H1 (cell line): ENCODE data around the gene CRLF3. TPM values are rescaled to one million over a fixed set of nuclear protein-coding genes. Genes with fewer than 3 reads are reported as not detected.

Source experiments
- CTCF ChIA-PET: fragments of 300-600 bp; sonication (Branson Sonifier 250); formaldehyde crosslinking; loops from one replicate; lab custom pipeline; 2021; ENCODE audit not compliant: partially characterized antibody; lab: Charles Lee
- POLR2A ChIA-PET: fragments of 300-600 bp; sonication (Branson Sonifier 250); formaldehyde crosslinking; loops from one replicate; lab custom pipeline; 2021; ENCODE audit warnings: inconsistent platforms; ENCODE audit not compliant: partially characterized antibody; lab: Charles Lee
- DNase-seq, 2 experiments: peaks; one replicate each; pipeline versions ENCODE4 v3.0.0 to v3.0.0-alpha.2; 2010 to 2022; ENCODE audit warnings: low spot score in 2 of 2, low read depth in 1 of 2, mixed read lengths in 1 of 2
- FAIRE-seq: peaks from 2 replicates; lab custom pipeline; 2011; peaks lifted over from hg19 to GRCh38; lab: Jason Lieb, UNC
- H2AFZ ChIP-seq: 2 replicates; pipeline ENCODE4 v1.8.1; 2012; ENCODE audit warnings: low read length, inconsistent platforms
- H2AK5ac ChIP-seq: 2 replicates; pipeline ENCODE4 v1.6.1; 2013; ENCODE audit warnings: low read depth, low read length
- H2BK120ac ChIP-seq: replicated peaks from 2 replicates; pipeline ENCODE3; 2013; ENCODE audit warnings: low read depth, low read length, inconsistent platforms
- H2BK12ac ChIP-seq: 2 replicates; pipeline ENCODE4 v1.6.1; 2013; ENCODE audit warnings: low read depth, low read length
- H2BK15ac ChIP-seq: 2 replicates; pipeline ENCODE4 v1.6.1; 2013; ENCODE audit warnings: low read length
- H2BK20ac ChIP-seq: 2 replicates; pipeline ENCODE4 v1.6.1; 2013; ENCODE audit warnings: low read length
- H2BK5ac ChIP-seq: 2 replicates; pipeline ENCODE4 v1.6.1; 2013; ENCODE audit warnings: low read depth, low read length
- H3K14ac ChIP-seq: 2 replicates; pipeline ENCODE4 v1.6.1; 2013; ENCODE audit warnings: inconsistent platforms; ENCODE audit not compliant: insufficient read length
- H3K18ac ChIP-seq: 2 replicates; pipeline ENCODE4 v1.6.1; 2013; ENCODE audit warnings: low read length; ENCODE audit errors: extremely low read depth
- H3K23ac ChIP-seq: 2 replicates; pipeline ENCODE4 v1.6.1; 2013; ENCODE audit warnings: inconsistent platforms; ENCODE audit not compliant: insufficient read length
- H3K23me2 ChIP-seq: 2 replicates; pipeline ENCODE4 v1.6.1; 2013; ENCODE audit warnings: low read depth, low read length
- H3K27ac ChIP-seq: 2 replicates; pipeline ENCODE4 v1.6.1; 2011; ENCODE audit warnings: low read depth, low read length, inconsistent platforms
- H3K27me3 ChIP-seq, 4 experiments: replicated peaks in 1 of 4; 1 replicate in 1 of 4; 2 replicates in 3 of 4; pipeline versions ENCODE4 v1.6.1 to v1.8.1; 2011 to 2013; ENCODE audit warnings: low read length in 3 of 4, mild to moderate bottlenecking in 3 of 4, inconsistent platforms in 2 of 4, mixed read lengths in 2 of 4, moderate library complexity in 1 of 4; ENCODE audit not compliant: control insufficient read depth in 3 of 4, insufficient read depth in 3 of 4; ENCODE audit errors: extremely low read depth in 1 of 4
- H3K36me3 ChIP-seq, 4 experiments: 2 replicates each; pipeline versions ENCODE4 v1.6.1 to v1.8.1; 2011 to 2013; ENCODE audit warnings: mild to moderate bottlenecking in 4 of 4, low read length in 3 of 4, moderate library complexity in 2 of 4, control low read depth in 1 of 4, inconsistent platforms in 1 of 4; ENCODE audit not compliant: insufficient read depth in 4 of 4, control insufficient read depth in 2 of 4
- H3K4ac ChIP-seq: replicated peaks from 2 replicates; pipeline ENCODE3; 2013; ENCODE audit warnings: low read length, low read depth, mixed read lengths, inconsistent platforms; ENCODE audit not compliant: insufficient read length
- H3K4me1 ChIP-seq, 4 experiments: replicated peaks in 1 of 4; 1 replicate in 1 of 4; 2 replicates in 3 of 4; pipeline versions ENCODE4 v1.6.1 to v1.8.1; 2011 to 2013; ENCODE audit warnings: low read length in 3 of 4, inconsistent platforms in 2 of 4, mixed read lengths in 1 of 4; ENCODE audit not compliant: insufficient read depth in 4 of 4, control insufficient read depth in 3 of 4
- H3K4me2 ChIP-seq, 2 experiments: 2 replicates each; pipeline versions ENCODE4 v1.6.1 to v1.8.1; 2011 to 2013; ENCODE audit warnings: low read depth in 2 of 2, low read length in 2 of 2, control low read depth in 1 of 2, inconsistent platforms in 1 of 2, mild to moderate bottlenecking in 1 of 2; ENCODE audit not compliant: insufficient read depth in 1 of 2
- H3K4me3 ChIP-seq, 4 experiments: fragments of 200-600, 300-600 bp in 1 of 4; sonication (generic), shearing (Covaris generic), sonication (Bioruptor Twin) in 1 of 4; 2 replicates each; pipeline versions ENCODE4 v1.5.1 to v1.8.1; 2011 to 2016; ENCODE audit warnings: low read length in 4 of 4, low read depth in 3 of 4, control low read depth in 2 of 4, inconsistent platforms in 2 of 4, mild to moderate bottlenecking in 2 of 4, mixed read lengths in 1 of 4, moderate library complexity in 1 of 4; ENCODE audit not compliant: insufficient read depth in 2 of 4; ENCODE audit errors: extremely low read depth in 1 of 4
- H3K56ac ChIP-seq: replicated peaks from 2 replicates; pipeline ENCODE3; 2013; ENCODE audit warnings: low read depth, mild to moderate bottlenecking, mixed read lengths, low read length, inconsistent platforms; ENCODE audit not compliant: insufficient read length
- H3K79me1 ChIP-seq: 2 replicates; pipeline ENCODE4 v1.6.1; 2013; ENCODE audit warnings: low read depth, low read length, control low read depth
- H3K79me2 ChIP-seq, 2 experiments: 2 replicates each; pipeline versions ENCODE4 v1.6.1 to v1.8.1; 2012 to 2013; ENCODE audit warnings: low read length in 2 of 2, mild to moderate bottlenecking in 2 of 2, inconsistent platforms in 1 of 2; ENCODE audit not compliant: insufficient read depth in 2 of 2, control insufficient read depth in 1 of 2
- H3K9ac ChIP-seq, 4 experiments: replicated peaks in 1 of 4; 1 replicate in 1 of 4; 2 replicates in 3 of 4; pipeline versions ENCODE4 v1.6.1 to v1.8.1; 2011 to 2013; ENCODE audit warnings: low read depth in 3 of 4, low read length in 3 of 4, control low read depth in 2 of 4, mild to moderate bottlenecking in 2 of 4, moderate library complexity in 2 of 4, inconsistent platforms in 1 of 4; ENCODE audit errors: extremely low read depth in 1 of 4
- H3K9me3 ChIP-seq, 2 experiments: 2 replicates each; pipeline versions ENCODE4 v1.6.1 to v1.8.1; 2012 to 2013; ENCODE audit warnings: mild to moderate bottlenecking in 2 of 2, moderate library complexity in 2 of 2, control low read depth in 1 of 2, inconsistent platforms in 1 of 2, low read depth in 1 of 2, low read length in 1 of 2, mixed read lengths in 1 of 2; ENCODE audit not compliant: insufficient read depth in 2 of 2
- H4K20me1 ChIP-seq, 2 experiments: replicated peaks in 1 of 2; 2 replicates each; pipeline versions ENCODE3 to v1.8.1; 2011 to 2013; ENCODE audit warnings: inconsistent platforms in 2 of 2, low read length in 2 of 2, mild to moderate bottlenecking in 1 of 2; ENCODE audit not compliant: insufficient read depth in 2 of 2, control insufficient read depth in 1 of 2
- H4K5ac ChIP-seq: 2 replicates; pipeline ENCODE4 v1.6.1; 2013; ENCODE audit warnings: low read length, low read depth, mixed read lengths, inconsistent platforms; ENCODE audit not compliant: insufficient read length
- H4K8ac ChIP-seq: 2 replicates; pipeline ENCODE4 v1.8.0; 2013; ENCODE audit warnings: mild to moderate bottlenecking, moderate library complexity, low read length, inconsistent platforms; ENCODE audit not compliant: insufficient read depth; ENCODE audit errors: extremely low read depth
- H4K91ac ChIP-seq: replicated peaks from 2 replicates; pipeline ENCODE3; 2013; ENCODE audit warnings: low read length, mixed read lengths, inconsistent platforms; ENCODE audit not compliant: insufficient read length
- RBBP5 ChIP-seq: IDR thresholded peaks from 2 replicates; pipeline ENCODE4 v1.7.1; 2012; ENCODE audit warnings: low read depth, mild to moderate bottlenecking, inconsistent platforms, low read length, moderate library complexity, borderline replicate concordance
- SUZ12 ChIP-seq: fragments of 200-600 bp; sonication (generic); IDR thresholded peaks from 2 replicates; pipeline ENCODE4 v1.6.1; 2012; ENCODE audit warnings: mild to moderate bottlenecking, inconsistent platforms, low read length, moderate library complexity, mixed read lengths
- WGBS, 2 experiments: shearing (Covaris generic) in 1 of 2; methylation state at CpG; one replicate each; pipeline versions ENCODE4 v1.1.6 to v1.1.7; 2013 to 2015; ENCODE audit warnings: low lambda C conversion rate in 2 of 2, mixed read lengths in 2 of 2, inconsistent platforms in 1 of 2, low coverage in 1 of 2, missing lambda C conversion rate in 1 of 2; ENCODE audit not compliant: insufficient replicate concordance in 2 of 2, insufficient coverage in 1 of 2, insufficient read length in 1 of 2; ENCODE audit errors: extremely low coverage in 1 of 2, missing lambda C conversion rate in 1 of 2; 5-methylcytosine and 5-hydroxymethylcytosine counted together
- polyA plus RNA-seq, 7 experiments: library from polyadenylated mRNA; depleted of rRNA in 3 of 7; stranded (reverse) in 5 of 7; unstranded in 2 of 7; fragments of >200 nt in 5 of 7; fragments of 200-250 nt in 2 of 7; gene quantifications; 1 replicate in 5 of 7; 2 replicates in 1 of 7; 4 replicates in 1 of 7; pipeline versions ENCODE4 v1.2.1 to v1.2.3, GENCODE V29; 2011 to 2013; ENCODE audit warnings: missing spikeins in 2 of 7, mixed read lengths in 2 of 7
- total RNA-seq: library from RNA; stranded (reverse); fragmentation: NEBNext Ultra II Directional; extraction: Animal tissue kit (Norgen Biotek cat#: 25700); gene quantifications from 2 replicates; pipeline ENCODE4 v1.2.1, GENCODE V29; 2021

The CRLF3 gene
- total and polyA plus RNA-seq, 2 of the 8 experiments (the other 6 are each of a cell fraction or from before 2014, with no cell fraction given) = 12.7 to 22.7 TPM

DNA sequence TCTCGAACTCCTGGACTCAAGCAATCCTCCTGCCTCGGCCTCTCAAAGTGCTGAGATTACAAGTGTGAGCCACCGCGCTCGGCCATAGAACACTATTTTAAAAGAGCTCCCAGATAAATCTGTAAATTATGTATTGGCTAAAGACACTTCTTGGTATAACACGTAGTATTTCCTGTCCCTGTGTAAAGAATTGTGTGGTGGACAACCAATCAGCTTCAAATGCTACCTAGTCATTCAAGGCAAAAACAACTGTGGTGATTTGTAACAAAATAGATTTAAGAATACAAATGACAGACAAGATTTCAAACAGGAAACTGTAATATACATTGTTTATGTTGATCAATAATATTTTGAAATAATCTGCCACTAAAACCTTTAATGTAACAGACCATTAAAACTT, 14.6 kb downstream of the CRLF3 start:
- no peak overlapping the region for H4K91ac ChIP-seq
- no peak overlapping the region for H3K4me3 ChIP-seq
- H4K20me1 ChIP-seq = peaks cover 0 to 3% of the 10 kb centered on the region in 2 experiments
- H3K23me2 ChIP-seq = no peaks in the 10 kb centered on the region
- no peak overlapping the region for H3K4me2 ChIP-seq
- no peak for TF ChIP-seq SUZ12
- no peak for TF ChIP-seq RBBP5
- FAIRE-seq (no peak), DNase-seq (no peak)
- H2BK15ac ChIP-seq = no peak overlapping the region
- no peak overlapping the region for H2AK5ac ChIP-seq
- H3K27me3 ChIP-seq = no peaks in the 10 kb centered on the region
- no peak overlapping the region for H3K4ac ChIP-seq
- no peak overlapping the region for H2BK20ac ChIP-seq
- H3K79me1 ChIP-seq = no peaks in the 10 kb centered on the region; the same call in 1 of the 2 replicates
- H3K36me3 ChIP-seq = peaks cover 0 to 8% (median 0%) of the 10 kb centered on the region in 4 experiments; a peak in 3 of 8 replicates
- H3K27ac ChIP-seq = no peak overlapping the region
- POLR2A ChIA-PET = interaction anchor here (0.9 kb wide), 1 partner anchor 14 kb away, joined by 3 read pairs; no protein-coding TSS in a partner anchor
- H4K8ac ChIP-seq = no peak overlapping the region
- 95% methylated on average over 6 of the region's 6 CpGs; no CpG with 5 or more reads in 1 of the 2 experiments for WGBS, 2 experiments
- H3K79me2 ChIP-seq = peaks cover 0 to 53% of the 10 kb centered on the region in 2 experiments; a peak in 2 of 4 replicates
- H3K14ac ChIP-seq = no peak overlapping the region
- no peaks in the 10 kb centered on the region for H3K9me3 ChIP-seq
- H4K5ac ChIP-seq = no peak overlapping the region
- CTCF ChIA-PET = interaction anchor here (0.6 to 1.6 kb wide), 3 partner anchors 11 to 70 kb away, joined by 3 to 5 read pairs (median 3); partner anchors contain the start of gene CRLF3
- H3K4me1 ChIP-seq = peaks cover 0 to 2% (median under 1%) of the 10 kb centered on the region in 4 experiments; a peak in 1 of 7 replicates
- H2BK5ac ChIP-seq = no peak overlapping the region
- no peak overlapping the region for H3K9ac ChIP-seq
- H2AFZ ChIP-seq = no peak overlapping the region
- H2BK12ac ChIP-seq = no peak overlapping the region
- H3K18ac ChIP-seq = no peak overlapping the region
- no peak overlapping the region for H3K23ac ChIP-seq
- H3K56ac ChIP-seq = no peak overlapping the region
- H2BK120ac ChIP-seq = no peak overlapping the region
